T-helper 1 cell (primary cell): ENCODE data around the gene TMEM156.
"Not testable (repeated sequence)": the region's sequence is repeated elsewhere in the genome, so short reads cannot be mapped to it uniquely, and the experiment has no call there.

ENCODE experiments used
- DNase-seq, 5 donors: peaks; one replicate each; pipeline ENCODE4 v3.0.0-alpha.2; 2012 to 2020

TMEM156 gene

GRCh38 chr4:39043058-39043860 is 11.1 kb upstream of the TMEM156 start:
- no peak for DNase-seq

GRCh38 chr4:39042366-39042765 is 10.2 kb upstream of the TMEM156 start:
- DNase-seq, result no peak

GRCh38 chr4:39039108-39039507 is 6.9 kb upstream of the TMEM156 start:
- no peak for DNase-seq

DNA sequence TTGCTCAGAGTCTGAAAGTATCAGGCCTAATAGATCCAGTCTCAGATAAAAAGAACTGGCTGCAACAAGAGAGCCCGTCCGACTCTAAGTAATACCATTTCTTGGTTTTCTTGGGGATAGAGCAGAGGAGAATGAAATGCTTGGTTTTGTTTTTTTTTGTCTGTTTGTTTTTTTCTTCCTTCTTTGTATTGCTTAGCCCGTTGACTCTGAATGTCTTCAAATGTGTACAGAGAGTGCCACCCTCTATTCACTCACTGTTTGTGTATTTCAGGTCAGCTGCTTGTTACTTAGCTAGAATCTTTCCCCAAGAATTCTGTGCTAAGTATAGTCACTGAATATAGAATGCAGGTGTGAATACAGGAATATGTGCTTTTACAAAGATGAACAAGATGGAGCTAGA is 5.7 kb upstream of the TMEM156 start:
- no peak for DNase-seq

- no peak for DNase-seq
These were observed 5.2 kb upstream of the TMEM156 start for GRCh38 chr4:39037491-39037825.

DNA sequence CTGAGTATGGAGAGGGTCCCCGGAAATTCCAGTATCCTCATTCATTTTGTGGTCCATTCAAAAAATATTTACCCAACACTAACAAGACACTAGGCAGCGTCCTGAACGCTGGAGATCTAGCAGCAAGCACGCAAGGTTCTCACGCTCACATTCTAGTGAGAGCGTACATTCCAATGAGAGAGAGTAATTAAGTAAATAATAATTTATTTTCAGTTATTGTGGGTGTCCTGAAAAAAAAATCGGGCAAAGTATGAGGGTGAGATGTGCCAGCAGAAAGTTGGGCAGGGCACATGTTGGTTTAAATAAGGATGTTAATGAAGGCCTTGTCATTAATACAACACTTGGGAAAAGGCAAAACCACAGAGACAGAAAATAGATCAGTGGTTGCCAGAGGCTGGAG is 4.0 kb upstream of the TMEM156 start:
- DNase-seq, result no peak

DNA sequence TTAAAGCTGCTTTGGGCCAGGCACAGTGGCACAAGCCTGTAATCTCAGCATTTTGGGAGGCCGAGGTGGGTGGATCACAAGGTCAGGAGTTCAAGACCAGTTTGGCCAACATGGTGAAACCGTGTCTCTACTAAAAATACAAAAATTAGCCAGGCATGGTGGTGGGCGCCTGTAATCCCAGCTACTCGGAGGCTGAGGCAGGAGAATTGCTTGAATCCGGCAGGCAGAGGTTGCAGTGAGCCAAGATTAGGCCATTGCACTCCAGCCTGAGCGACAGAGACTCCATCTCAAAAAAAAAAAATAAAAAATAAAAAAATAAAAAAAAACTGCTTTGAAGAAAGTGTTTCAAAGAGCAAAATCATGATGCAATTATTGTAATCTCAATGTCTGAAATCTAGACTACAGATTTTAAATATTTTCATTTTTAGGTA is 604 bp downstream of the TMEM156 start:
- DNase-seq, result not testable (repeated sequence)

- DNase-seq, result no peak
These were observed 1.5 kb downstream of the TMEM156 start for GRCh38 chr4:39030725-39031124.

DNA sequence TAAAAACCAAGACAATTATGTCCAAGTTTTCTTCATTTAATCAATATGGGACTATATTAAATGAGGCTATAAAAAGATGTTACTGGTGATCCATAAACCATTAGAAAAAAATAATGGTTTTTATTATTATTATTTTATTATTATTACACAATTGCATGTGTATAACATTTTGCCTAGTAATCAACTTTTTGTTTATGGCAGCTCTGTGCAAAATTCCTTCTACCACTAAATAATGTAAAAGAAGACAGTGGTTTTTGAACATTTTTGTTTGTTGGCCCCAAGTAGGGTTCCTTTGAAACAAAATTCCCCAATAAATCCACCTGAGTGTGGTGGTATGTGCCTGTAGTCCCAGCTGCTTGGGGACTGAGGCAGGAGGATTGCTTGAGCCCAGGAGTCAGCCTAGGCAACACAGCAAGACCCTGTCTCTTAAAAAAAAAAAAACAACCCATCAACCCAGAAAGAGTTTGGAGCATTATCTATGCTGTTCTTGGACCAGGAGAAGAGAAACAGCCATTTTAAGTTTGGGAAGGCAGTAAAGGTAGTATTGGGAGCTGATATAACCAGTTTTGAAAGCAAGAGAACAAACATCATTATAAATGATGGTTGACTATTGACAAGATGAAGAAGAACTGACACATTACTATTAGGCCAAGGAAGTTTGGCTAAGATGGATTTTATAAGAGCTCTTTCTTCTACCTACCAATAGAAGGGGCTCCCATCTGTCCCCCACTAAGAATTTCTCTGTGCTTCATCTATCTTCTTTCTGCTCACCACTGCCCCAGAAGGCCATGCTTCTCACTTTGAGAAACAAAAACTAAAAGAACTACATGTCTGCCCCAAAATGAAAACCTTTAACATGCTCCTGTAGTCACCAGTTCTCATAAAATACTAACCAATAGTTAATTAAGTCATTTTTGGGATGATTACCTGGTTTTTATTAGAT is 2.2 kb downstream of the TMEM156 start:
- DNase-seq, result peak in 1 of 5 donors; percentile 59

- DNase-seq, result no peak
These were observed 6.1 kb downstream of the TMEM156 start for GRCh38 chr4:39026096-39026495.

- DNase-seq, result no peak
These were observed 6.6 kb downstream of the TMEM156 start for GRCh38 chr4:39025552-39026085.

DNA sequence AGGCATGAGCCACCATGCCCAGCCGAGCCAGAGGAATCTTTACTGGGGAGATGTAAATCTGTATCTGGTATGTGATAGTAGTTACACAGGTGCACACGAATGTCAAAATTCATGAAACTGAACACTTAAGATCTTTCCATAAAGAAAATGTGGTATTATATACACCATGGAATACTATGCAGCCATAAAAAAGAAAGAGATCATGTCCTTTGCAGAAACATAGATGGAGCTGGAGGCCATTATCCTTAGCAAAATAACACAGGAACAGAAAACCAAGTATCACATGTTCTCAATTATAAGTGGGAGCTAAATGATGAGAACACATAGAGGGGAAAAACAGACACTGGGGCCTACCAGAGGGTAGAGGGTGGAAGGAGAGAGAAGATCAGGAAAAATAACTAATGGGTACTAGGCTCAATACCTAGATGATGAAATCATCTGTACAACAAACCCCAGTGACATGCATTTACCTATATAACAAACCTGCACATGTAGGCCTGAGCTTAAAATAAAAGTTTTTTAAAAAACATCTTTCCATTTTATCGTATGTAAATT is 7.8 kb downstream of the TMEM156 start:
- no peak for DNase-seq

GRCh38 chr4:39023059-39023458 is 9.2 kb downstream of the TMEM156 start:
- no peak for DNase-seq

GRCh38 chr4:39022241-39022640 is 10.0 kb downstream of the TMEM156 start:
- DNase-seq, result no peak

DNA sequence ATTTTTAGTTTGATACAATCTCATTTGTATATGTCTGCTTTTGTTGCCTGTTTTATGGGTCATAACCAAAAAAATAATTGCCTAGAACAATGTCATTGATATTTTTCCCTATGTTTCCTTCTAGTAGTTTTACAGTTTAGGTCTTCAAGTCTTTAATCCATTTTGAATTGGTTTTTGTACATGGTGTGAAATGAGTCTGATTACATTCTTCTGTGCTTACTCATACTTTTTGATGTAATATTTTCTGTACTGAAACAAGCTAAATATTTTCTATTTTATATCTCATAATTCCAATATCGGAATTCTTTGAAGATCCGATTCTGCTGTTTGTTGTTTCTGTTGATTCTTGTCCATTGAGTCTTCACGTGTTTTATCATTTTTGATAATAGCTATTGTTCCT is 10.6 kb downstream of the TMEM156 start:
- no peak for DNase-seq

DNA sequence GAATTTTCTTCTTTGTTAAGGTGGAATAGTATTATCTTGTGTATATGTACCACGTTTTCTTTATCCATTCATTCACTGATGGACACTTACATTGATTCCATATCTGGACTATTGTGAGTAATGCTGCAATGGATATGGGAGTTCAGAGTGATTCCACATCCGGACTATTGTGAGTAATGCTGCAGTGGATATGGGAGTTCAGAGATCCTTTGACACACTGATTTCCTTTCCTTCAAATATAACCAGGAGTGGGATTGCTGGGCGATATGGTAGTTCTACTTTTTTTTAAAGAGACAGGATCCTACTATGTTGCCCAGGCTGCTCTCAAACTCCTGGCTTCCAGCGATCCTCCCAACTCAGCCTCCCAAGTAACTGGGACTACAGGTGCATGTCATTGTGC is 12.1 kb downstream of the TMEM156 start:
- no peak for DNase-seq

DNA sequence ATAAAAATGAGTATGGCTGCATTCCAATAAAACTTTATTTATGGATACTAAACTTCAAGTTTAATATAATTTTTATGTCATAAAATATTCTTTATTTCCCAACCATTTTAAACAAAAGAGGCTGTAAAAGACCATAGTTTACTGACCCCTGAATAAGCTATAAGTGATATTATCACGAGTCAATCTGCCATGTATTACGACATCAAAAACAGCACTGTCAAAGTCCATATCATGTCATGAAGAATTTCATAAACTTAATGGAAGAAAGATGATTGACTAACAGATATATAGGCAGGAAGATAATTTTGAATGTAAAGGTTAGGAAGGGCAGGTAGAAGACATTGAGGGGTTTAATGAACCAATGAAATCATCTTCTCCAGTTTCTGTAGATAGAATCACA is 18.2 kb downstream of the TMEM156 start:
- DNase-seq, result no peak

DNA sequence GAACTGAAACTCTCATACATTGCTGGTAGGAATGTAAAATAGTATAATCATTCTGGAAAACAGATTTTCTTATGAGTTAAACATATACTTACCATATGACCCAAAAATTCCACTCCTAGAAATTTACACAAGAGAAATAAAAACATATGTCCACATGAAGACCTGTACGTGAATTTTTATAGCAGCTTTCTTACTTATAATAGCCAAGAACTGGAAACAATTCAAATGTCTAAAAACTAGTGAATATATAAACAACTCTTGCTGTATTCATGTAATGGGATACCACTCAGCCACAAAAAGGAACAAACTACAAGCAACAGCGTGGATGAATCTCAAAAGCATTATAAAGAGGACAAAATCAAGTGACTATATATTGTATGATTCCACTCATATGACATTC is 27.5 kb downstream of the TMEM156 start:
- DNase-seq, result no peak

GRCh38 chr4:39002058-39002457 is 30.2 kb downstream of the TMEM156 start:
- not testable (repeated sequence) for DNase-seq

DNA sequence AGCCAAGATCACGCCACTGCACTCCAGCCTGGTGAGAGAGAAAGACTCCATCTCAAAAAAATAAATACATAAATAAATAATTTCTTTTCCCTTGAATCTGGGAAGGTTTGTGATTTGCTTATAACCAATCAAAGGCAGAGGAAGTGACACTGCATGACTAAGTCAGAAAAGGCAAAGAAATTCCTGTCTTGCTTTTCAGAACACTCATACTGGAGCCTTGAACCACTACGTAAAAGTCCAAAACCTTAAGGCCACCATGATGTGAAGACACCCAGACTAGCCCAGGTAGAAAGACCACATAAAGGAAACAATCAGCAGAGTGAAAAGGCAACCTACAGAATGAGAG is 36.6 kb downstream of the TMEM156 start:
- DNase-seq, result no peak

GRCh38 chr4:38994135-38994534 is 38.1 kb downstream of the TMEM156 start:
- DNase-seq, result no peak

GRCh38 chr4:38993683-38994082 is 38.5 kb downstream of the TMEM156 start:
- no peak for DNase-seq

- DNase-seq, result no peak
These were observed 42.0 kb downstream of the TMEM156 start for GRCh38 chr4:38990241-38990640.

DNA sequence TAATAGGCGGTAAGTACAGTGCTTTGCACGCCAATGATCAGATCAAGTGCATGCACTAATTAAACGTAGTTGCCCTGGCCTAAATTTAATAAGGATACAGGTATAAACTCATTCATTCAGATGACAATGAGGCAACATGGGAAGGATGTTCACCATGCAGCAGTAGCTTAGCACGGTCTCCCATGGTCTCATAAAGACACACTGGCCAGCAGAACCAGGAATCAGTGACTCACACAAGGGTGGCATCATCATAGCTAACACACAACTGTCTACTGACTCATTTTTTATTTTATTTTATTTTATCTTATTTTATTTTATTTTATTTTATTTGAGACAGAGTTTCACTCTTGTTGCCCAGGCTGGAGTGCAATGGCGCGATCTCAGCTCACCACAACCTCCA is 42.7 kb downstream of the TMEM156 start:
- DNase-seq, result no peak
